Measurements from ENCODE around the gene OR4D9.

OR4D9 gene

GRCh38 chr11:59559886-59560285 is 48.5 kb downstream of the OR4D9 start:
- no peak for DNase-seq (ENCODE audit: low read depth)
- no peak for TF ChIP-seq MYC (IDR thresholded peaks at IDR 0.05; ENCODE audit: low read depth, low read length)
- TF ChIP-seq POLR2A (IDR thresholded peaks at IDR 0.05; ENCODE audit: extremely low read depth, insufficient read length), result no peak
- no peak for TF ChIP-seq CTCF (IDR thresholded peaks at IDR 0.05; ENCODE audit: low read depth, low read length)
- TF ChIP-seq MAX (IDR thresholded peaks at IDR 0.05; ENCODE audit: low read depth, low read length), result no peak
- peak overlapping the region; percentile 96 for H3K4me3 ChIP-seq (ENCODE audit: low read depth, low read length)

GRCh38 chr11:59560290-59560701 is 49.0 kb downstream of the OR4D9 start:
- peak overlapping the region; percentile 96 for H3K4me3 ChIP-seq (ENCODE audit: low read depth, low read length)
- TF ChIP-seq MAX (IDR thresholded peaks at IDR 0.05; ENCODE audit: low read depth, low read length), result no peak
- TF ChIP-seq CTCF (IDR thresholded peaks at IDR 0.05; ENCODE audit: low read depth, low read length), result no peak
- no peak for TF ChIP-seq MYC (IDR thresholded peaks at IDR 0.05; ENCODE audit: low read depth, low read length)
- TF ChIP-seq POLR2A (IDR thresholded peaks at IDR 0.05; ENCODE audit: extremely low read depth, insufficient read length), result no peak
- DNase-seq (ENCODE audit: low read depth), result peak; percentile 85

GRCh38 chr11:59560702-59561473 is 49.5 kb downstream of the OR4D9 start:
- DNase-seq (ENCODE audit: low read depth), result peak; percentile 90

GRCh38 chr11:59562292-59562691 is 51.0 kb downstream of the OR4D9 start:
- TF ChIP-seq MAX (IDR thresholded peaks at IDR 0.05; ENCODE audit: low read depth, low read length) (no peak), CTCF (IDR thresholded peaks at IDR 0.05; ENCODE audit: low read depth, low read length) (no peak), MYC (IDR thresholded peaks at IDR 0.05; ENCODE audit: low read depth, low read length) (no peak), POLR2A (IDR thresholded peaks at IDR 0.05; ENCODE audit: extremely low read depth, insufficient read length) (no peak)
- H3K4me3 ChIP-seq (ENCODE audit: low read depth, low read length), result no peak overlapping the region
- no peak for DNase-seq (ENCODE audit: low read depth)

More at GRCh38 chr11:59560702-59561473, 49.5 kb downstream of the OR4D9 start:
- TF ChIP-seq POLR2A (IDR thresholded peaks at IDR 0.05; ENCODE audit: extremely low read depth, insufficient read length) (peak; percentile 66), MYC (IDR thresholded peaks at IDR 0.05; ENCODE audit: low read depth, low read length) (peak; percentile 78), CTCF (IDR thresholded peaks at IDR 0.05; ENCODE audit: low read depth, low read length) (no peak), MAX (IDR thresholded peaks at IDR 0.05; ENCODE audit: low read depth, low read length) (peak; percentile 96)
- peak overlapping the region; percentile 96 for H3K4me3 ChIP-seq (ENCODE audit: low read depth, low read length)

Data from NB4 (cell line).